CD4-positive, alpha-beta T cell treated with Interleukin-4 for 4 hours (primary cell): Measurements from ENCODE around the gene ADARB2.

Experiments
- DNase-seq: peaks from one replicate; pipeline ENCODE4 v3.0.0-alpha.2; 2020

Gene ADARB2

GRCh38 chr10:1735562-1735961, 1.8 kb downstream of the ADARB2 start:
- no peak for DNase-seq

GRCh38 chr10:1734288-1734687, 3.0 kb downstream of the ADARB2 start:
- DNase-seq = no peak

GRCh38 chr10:1733720-1734119, 3.6 kb downstream of the ADARB2 start:
- no peak for DNase-seq

GRCh38 chr10:1732564-1732996, 4.7 kb downstream of the ADARB2 start:
- no peak for DNase-seq

- DNase-seq = no peak
Measured at GRCh38 chr10:1731592-1731991, 5.7 kb downstream of the ADARB2 start.

GRCh38 chr10:1729751-1730150, 7.6 kb downstream of the ADARB2 start:
- DNase-seq = no peak

- DNase-seq = no peak
Measured at GRCh38 chr10:1726861-1727260, 10.5 kb downstream of the ADARB2 start.

- no peak for DNase-seq
Measured at GRCh38 chr10:1724921-1725488, 12.3 kb downstream of the ADARB2 start.

GRCh38 chr10:1716839-1717238, 20.5 kb downstream of the ADARB2 start:
- no peak for DNase-seq

- no peak for DNase-seq
Measured at GRCh38 chr10:1715821-1716220, 21.5 kb downstream of the ADARB2 start.

- no peak for DNase-seq
Measured at GRCh38 chr10:1712944-1713671, 24.2 kb downstream of the ADARB2 start.

GRCh38 chr10:1712314-1712713, 25.0 kb downstream of the ADARB2 start:
- no peak for DNase-seq

GRCh38 chr10:1709161-1709560, 28.2 kb downstream of the ADARB2 start:
- no peak for DNase-seq

- DNase-seq = no peak
Measured at GRCh38 chr10:1708746-1709145, 28.6 kb downstream of the ADARB2 start.

GRCh38 chr10:1706711-1707110, 30.6 kb downstream of the ADARB2 start:
- no peak for DNase-seq

GRCh38 chr10:1706256-1706655, 31.1 kb downstream of the ADARB2 start:
- no peak for DNase-seq

GRCh38 chr10:1698185-1698584, 39.1 kb downstream of the ADARB2 start:
- DNase-seq = no peak

- DNase-seq = no peak
Measured at GRCh38 chr10:1696106-1696505, 41.2 kb downstream of the ADARB2 start.

- no peak for DNase-seq
Measured at GRCh38 chr10:1690086-1690485, 47.2 kb downstream of the ADARB2 start.

GRCh38 chr10:1688531-1688930, 48.8 kb downstream of the ADARB2 start:
- no peak for DNase-seq

GRCh38 chr10:1687623-1688150, 49.6 kb downstream of the ADARB2 start:
- DNase-seq = no peak

GRCh38 chr10:1687190-1687589, 50.1 kb downstream of the ADARB2 start:
- DNase-seq = no peak

GRCh38 chr10:1686491-1686749, 50.9 kb downstream of the ADARB2 start:
- DNase-seq = no peak

GRCh38 chr10:1685699-1686490, 51.4 kb downstream of the ADARB2 start:
- DNase-seq = no peak
